Parathyroid adenoma (tissue), 2 donors: Measurements from ENCODE around the gene FOXK2.
"Not testable (repeated sequence)": the region's sequence is repeated elsewhere in the genome, so short reads cannot be mapped to it uniquely, and the experiment has no call there.

Experiments
- H2AFZ ChIP-seq: fragments of 300-600 bp; sonication (generic); one replicate; pipeline ENCODE4 v1.7.0; 2017; ENCODE audit warnings: antibody characterized with exemption, mild to moderate bottlenecking
- H3K27ac ChIP-seq: fragments of 300-600 bp; sonication (generic); one replicate; pipeline ENCODE4 v1.7.0; 2017
- H3K27me3 ChIP-seq: fragments of 300-600 bp; sonication (generic); one replicate; pipeline ENCODE4 v1.7.0; 2017; ENCODE audit warnings: low read length; ENCODE audit not compliant: control insufficient read depth, insufficient read depth
- H3K36me3 ChIP-seq: fragments of 300-600 bp; sonication (generic); one replicate; pipeline ENCODE4 v1.7.0; 2017; ENCODE audit warnings: low read length; ENCODE audit not compliant: control insufficient read depth, insufficient read depth
- H3K4me1 ChIP-seq: fragments of 300-600 bp; sonication (generic); one replicate; pipeline ENCODE4 v1.7.0; 2017; ENCODE audit warnings: control low read depth
- H3K4me2 ChIP-seq: fragments of 300-600 bp; sonication (generic); one replicate; pipeline ENCODE4 v1.7.0; 2017; ENCODE audit warnings: low read length
- H3K4me3 ChIP-seq: fragments of 300-600 bp; sonication (generic); one replicate; pipeline ENCODE4 v1.7.0; 2017; ENCODE audit warnings: low read depth, low read length
- H3K79me2 ChIP-seq: fragments of 300-600 bp; sonication (generic); one replicate; pipeline ENCODE4 v1.7.0; 2017; ENCODE audit warnings: control low read depth
- H3K9ac ChIP-seq: fragments of 300-600 bp; sonication (generic); one replicate; pipeline ENCODE4 v1.7.0; 2017; ENCODE audit warnings: mild to moderate bottlenecking
- H3K9me3 ChIP-seq: fragments of 300-600 bp; sonication (generic); one replicate; pipeline ENCODE4 v1.7.0; 2017; ENCODE audit warnings: low read length; ENCODE audit not compliant: control insufficient read depth
- CTCF ChIP-seq: fragments of 300-600 bp; sonication (generic); IDR thresholded peaks from one replicate; pipeline ENCODE4 v1.7.0; 2017; ENCODE audit warnings: antibody characterized with exemption, mild to moderate bottlenecking
- donor health status: primary hyperparathyroidism.

The FOXK2 gene

DNA sequence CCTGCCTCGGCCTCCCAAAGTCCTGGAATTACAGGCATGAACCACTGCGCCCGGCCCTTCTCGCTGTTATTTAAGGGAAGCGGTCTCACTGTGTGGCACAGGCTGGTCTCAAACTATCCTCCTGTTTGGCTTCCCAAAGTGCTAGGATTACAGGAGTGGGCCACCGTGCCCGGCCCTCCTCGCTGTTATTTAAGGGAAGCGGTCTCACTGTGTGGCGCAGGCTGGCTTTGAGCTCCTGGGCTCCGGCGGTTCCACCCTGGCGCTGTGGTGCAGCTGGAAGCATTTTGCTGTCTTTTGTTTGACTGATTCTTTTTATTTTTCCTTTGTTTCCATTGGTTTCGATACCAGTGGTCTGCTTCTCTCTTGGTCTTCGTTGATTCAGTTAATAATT, 40.7 kb downstream of the FOXK2 start:
- Histone ChIP-seq H3K4me1 (peaks cover 3% of the 10 kb centered on the region), H3K27ac (no peak overlapping the region), H3K9ac (no peak overlapping the region), H3K4me2 (no peak overlapping the region), H2AFZ (no peak overlapping the region), H3K4me3 (no peak overlapping the region), H3K27me3 (no peaks in the 10 kb centered on the region), H3K9me3 (no peaks in the 10 kb centered on the region), H3K79me2 (peaks cover 65% of the 10 kb centered on the region), H3K36me3 (no peaks in the 10 kb centered on the region)
- no peak for TF ChIP-seq CTCF

DNA sequence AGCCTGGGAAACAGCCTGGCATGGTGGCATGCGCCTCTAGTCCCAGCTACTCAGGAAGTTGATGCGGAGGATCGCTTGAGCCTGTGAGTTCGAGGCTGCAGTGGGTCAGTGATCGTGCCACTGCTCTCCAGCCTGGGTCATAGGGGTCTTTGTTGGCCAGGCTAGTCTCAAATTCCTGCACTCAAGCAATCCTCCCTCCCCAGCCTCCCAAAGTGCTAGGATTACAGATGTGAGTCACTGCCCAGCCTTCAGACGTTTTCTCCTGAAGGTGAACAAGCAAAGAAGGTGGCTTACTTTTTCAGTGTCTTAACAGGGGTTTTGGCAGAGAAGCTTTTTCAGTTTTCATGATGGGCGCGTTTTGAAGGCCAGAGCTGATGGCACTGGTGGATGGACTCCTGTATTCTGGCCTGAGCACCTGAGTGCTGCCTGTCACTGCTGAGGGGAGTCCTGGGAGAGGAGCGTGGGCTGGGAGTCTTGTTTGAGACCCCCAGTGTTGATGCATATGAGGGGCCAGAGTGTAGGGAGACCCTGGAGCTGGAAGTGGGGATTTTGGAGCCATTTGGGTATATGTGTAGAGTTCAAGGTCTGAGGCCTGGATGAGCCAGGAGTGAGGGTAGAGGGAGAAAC, 41.4 kb downstream of the FOXK2 start:
- no peak overlapping the region for H2AFZ ChIP-seq
- H3K9ac ChIP-seq, result no peak overlapping the region
- no peak overlapping the region for H3K4me2 ChIP-seq
- no peak for TF ChIP-seq CTCF
- no peaks in the 10 kb centered on the region for H3K36me3 ChIP-seq
- H3K4me3 ChIP-seq, result no peak overlapping the region
- H3K4me1 ChIP-seq, result peaks cover 3% of the 10 kb centered on the region
- no peaks in the 10 kb centered on the region for H3K9me3 ChIP-seq
- H3K79me2 ChIP-seq, result peaks cover 62% of the 10 kb centered on the region
- no peak overlapping the region for H3K27ac ChIP-seq
- no peaks in the 10 kb centered on the region for H3K27me3 ChIP-seq

DNA sequence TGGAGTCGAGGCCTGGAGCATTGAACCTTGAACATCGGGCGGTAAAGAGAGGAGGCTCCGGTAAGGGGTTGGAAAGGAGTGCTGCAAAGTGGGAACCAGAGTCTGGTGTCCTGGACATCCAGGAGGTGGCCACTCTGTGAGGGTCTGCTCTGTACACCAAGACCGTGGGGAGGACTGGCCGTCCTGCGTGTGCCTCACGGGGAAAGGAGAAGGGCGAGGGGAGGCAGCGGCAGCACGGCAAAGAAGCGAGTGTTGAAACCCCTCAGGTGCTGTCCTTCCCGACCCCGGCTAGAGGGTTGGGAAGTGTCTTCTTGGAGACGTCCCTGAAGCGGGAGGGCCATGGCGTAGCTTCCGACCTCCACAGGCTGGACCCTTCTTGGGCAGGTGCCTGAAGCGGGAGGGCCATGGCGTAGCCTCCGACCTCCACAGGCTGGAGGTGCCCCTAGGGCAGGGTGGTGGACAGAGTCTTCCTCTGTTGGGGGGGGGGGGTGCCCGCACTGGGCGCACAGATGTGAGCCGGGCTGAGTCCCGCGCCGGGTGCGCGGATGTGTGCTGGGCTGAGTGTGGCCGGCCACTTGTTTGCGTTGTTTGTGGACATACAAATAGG, 42.0 kb downstream of the FOXK2 start:
- Histone ChIP-seq H3K36me3 (no peaks in the 10 kb centered on the region), H3K9me3 (no peaks in the 10 kb centered on the region), H3K27me3 (no peaks in the 10 kb centered on the region), H3K4me1 (peaks cover 3% of the 10 kb centered on the region), H2AFZ (no peak overlapping the region), H3K4me2 (no peak overlapping the region), H3K27ac (no peak overlapping the region), H3K79me2 (peaks cover 64% of the 10 kb centered on the region), H3K4me3 (no peak overlapping the region), H3K9ac (no peak overlapping the region)
- TF ChIP-seq CTCF, result no peak

GRCh38 chr17:82562718-82563220, 43.2 kb downstream of the FOXK2 start:
- H3K4me3 ChIP-seq, H3K36me3 ChIP-seq, H3K9me3 ChIP-seq, H3K27me3 ChIP-seq, H3K27ac ChIP-seq, H3K4me2 ChIP-seq, H2AFZ ChIP-seq, H3K9ac ChIP-seq, H3K4me1 ChIP-seq: not testable (repeated sequence)
- peaks cover 69% of the 10 kb centered on the region for H3K79me2 ChIP-seq

GRCh38 chr17:82563318-82563717, 43.8 kb downstream of the FOXK2 start:
- no peaks in the 10 kb centered on the region for H3K9me3 ChIP-seq
- no peak overlapping the region for H3K9ac ChIP-seq
- H3K4me2 ChIP-seq, result no peak overlapping the region
- H3K27ac ChIP-seq, result no peak overlapping the region
- H3K4me1 ChIP-seq, result peaks cover 3% of the 10 kb centered on the region
- H3K4me3 ChIP-seq, result no peak overlapping the region
- H3K27me3 ChIP-seq, result no peaks in the 10 kb centered on the region
- H2AFZ ChIP-seq, result no peak overlapping the region
- H3K79me2 ChIP-seq, result peaks cover 68% of the 10 kb centered on the region
- no peak for TF ChIP-seq CTCF
- no peaks in the 10 kb centered on the region for H3K36me3 ChIP-seq

DNA sequence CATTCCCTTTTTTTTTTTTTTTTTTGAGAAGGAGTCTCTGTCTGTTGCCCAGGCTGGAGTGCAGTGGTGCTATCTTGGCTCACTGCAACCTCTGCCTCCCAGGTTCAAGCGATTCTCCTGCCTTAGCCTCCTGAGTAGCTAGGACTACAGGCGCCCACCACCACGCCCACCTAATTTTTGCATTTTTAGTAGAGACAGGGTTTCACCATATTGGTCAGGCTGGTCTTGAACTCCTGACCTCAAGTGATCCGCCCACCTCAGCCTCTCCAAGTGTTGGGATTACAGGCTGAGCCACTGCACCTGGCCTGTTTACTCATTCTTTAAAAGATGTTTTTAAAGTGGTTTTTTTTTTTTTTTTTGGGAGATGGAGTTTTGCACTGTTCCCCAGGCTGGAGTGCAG, 44.2 kb downstream of the FOXK2 start:
- H3K27me3 ChIP-seq, H3K36me3 ChIP-seq, H3K27ac ChIP-seq, H3K9ac ChIP-seq, H3K9me3 ChIP-seq, H3K4me1 ChIP-seq, H2AFZ ChIP-seq, H3K4me3 ChIP-seq, H3K4me2 ChIP-seq: not testable (repeated sequence)
- H3K79me2 ChIP-seq, result peaks cover 67% of the 10 kb centered on the region
